GM19452 (cell line): ENCODE results near the gene ADARB2.

ENCODE experiments used
- ATAC-seq: cut with Tn5 transposase; IDR thresholded peaks from one replicate; pipeline ENCODE4 v1.9.1; 2021; ENCODE audit not compliant: unreplicated experiment

ADARB2 gene

GRCh38 chr10:1217237-1217587 is 520.1 kb downstream of the ADARB2 start:
- ATAC-seq: no peak

DNA sequence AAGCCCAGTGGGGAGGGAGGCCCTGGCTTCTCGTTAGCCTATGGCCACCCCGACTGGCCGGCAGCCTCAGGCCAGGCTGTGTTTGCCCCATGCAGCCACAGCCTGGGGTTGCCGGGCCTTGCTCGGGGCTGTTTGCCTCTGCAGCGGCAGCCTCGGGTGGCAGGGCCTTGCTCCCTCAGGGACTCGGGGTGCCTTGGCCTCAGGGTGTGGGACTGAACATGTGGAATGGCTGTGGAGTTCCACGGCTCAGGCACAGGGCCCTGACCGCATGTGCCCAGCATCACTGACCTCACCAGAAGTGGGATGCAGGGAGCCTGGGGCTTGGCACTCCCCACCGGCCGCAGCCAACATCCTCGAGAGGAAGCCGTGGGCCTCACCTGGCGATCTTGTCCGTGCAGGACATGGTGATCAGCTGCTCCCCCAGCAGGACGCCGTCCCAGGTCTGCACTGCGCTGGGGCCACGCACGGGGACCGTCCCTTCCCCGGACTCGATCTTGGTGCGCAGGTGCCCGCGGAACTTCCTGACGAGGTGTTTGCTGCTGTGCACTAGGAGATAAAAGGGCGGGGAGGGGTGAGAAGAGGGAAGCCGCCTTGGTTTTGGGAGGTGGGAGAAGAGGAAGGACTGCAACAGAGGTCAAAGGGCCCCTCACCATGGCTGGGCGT is 520.6 kb downstream of the ADARB2 start:
- ATAC-seq: no peak

GRCh38 chr10:1215862-1216573 is 521.3 kb downstream of the ADARB2 start:
- ATAC-seq: no peak

DNA sequence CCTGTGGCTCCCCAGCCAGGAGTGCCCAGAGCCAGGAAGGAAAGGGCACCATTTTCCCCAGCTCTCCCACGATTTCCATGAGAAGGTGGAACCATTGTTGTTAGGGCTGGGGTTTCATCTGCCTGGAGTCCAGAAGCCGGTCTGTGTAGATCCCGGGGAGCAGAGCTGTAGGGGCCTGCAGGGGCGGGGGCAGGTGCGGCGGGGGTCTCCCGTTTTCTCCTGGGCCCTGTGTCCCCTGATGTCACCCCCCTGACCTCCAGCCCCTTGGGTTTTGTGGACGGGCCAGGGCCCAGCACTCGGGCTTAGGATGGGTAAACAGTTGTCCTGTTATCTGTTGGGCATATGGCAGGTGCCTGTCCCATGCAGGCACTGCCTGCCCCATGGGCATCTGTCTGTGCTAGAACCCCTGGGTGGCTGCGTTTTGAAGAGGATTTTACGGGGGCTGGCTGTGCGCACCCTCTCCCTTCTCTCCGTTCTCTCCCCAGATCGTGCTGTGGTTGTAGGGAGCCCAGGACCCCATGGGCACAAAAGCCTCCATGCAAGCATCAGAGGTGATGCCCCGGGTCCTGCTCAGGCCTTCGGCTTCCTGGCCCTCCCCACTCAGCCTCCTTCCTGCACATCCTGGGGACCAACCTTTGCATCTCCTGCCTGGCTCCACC is 522.3 kb downstream of the ADARB2 start:
- no peak for ATAC-seq

DNA sequence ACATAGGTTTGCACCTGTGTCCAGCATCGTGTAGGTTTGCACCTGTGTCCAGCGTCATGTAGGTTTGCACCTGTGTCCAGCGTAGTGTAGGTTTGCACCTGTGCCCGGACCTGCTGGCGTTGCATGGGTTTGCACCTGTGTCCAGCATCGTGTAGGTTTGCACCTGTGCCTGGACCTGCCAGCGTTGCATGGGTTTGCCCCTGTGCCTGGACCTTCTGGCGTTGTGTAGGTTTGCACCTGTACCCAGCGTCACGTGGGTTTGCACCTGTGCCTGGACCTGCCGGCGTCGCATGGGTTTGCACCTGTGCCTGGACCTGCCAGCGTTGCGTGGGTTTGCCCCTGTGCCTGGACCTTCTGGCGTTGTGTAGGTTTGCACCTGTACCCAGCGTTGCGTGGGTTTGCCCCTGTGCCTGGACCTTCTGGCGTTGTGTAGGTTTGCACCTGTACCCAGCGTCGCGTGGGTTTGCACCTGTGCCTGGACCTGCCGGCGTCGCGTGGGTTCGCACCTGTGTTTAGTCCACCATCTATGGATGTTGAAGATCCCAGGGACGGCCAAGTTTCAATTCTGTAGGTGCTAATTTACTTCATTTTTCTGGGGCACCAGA is 523.2 kb downstream of the ADARB2 start:
- ATAC-seq: no peak

DNA sequence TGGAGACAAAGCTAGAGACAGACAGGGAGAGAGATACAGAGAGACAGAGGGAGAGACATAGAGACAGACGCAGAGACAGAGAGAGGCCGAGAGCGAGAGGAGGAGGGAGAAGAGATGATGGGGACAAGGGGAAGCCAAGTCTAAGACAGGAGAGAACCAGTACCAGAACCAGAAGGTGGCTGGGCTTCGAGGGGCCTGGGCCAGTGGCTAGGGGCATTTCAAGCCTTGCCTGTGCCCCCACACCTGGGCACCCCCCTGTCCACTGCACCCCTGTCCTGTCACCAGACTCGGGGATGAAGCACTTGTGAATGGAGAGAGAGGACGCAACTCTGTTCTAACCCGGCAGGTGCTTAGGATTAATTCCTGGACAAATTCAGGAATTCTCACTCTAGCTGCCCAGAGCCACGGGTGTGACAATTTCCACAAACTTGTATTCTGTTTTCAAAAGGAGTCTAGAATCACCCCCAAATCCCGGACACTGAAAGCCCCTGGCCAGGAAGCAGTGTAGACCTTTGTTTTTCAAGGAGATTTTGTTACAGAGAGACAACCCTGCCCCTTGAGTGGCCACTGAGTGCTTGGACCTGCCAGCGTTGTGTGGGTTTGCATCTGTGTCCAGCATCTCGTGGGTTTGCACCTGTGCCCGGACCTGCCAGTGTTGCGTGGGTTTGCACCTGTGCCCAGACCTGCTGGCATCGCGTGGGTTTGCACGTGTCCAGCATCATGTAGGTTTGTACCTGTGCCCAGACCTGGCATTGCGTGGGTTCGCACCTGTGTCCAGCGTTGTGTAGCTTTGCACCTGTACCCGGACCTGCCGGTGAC is 523.9 kb downstream of the ADARB2 start:
- no peak for ATAC-seq

DNA sequence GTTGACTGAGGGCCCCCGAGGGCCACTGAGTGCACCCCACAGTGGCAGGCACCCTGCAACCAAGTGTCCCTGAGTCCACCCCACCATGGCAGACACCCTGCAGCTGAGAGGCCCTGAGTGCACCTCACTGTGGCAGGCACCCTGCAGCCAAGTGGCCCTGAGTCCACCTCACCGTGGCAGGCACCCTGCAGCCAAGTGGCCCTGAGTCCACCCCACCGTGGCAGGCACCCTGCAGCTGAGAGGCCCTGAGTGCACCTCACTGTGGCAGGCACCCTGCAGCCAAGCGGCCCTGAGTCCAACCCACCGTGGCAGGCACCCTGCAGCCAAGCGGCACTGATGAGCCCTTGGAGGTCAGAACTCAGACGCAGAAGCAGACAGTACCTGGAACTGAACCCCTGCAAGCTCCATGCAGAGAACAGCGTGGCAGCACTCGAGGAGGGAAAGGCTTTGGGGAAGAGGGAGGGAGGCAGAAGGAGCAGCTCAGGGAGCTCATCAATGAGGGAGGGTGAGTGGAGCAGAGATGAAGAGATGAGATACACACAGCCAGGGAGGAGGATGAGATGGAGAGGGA is 524.7 kb downstream of the ADARB2 start:
- no peak for ATAC-seq

GRCh38 chr10:1211844-1212570 is 525.3 kb downstream of the ADARB2 start:
- no peak for ATAC-seq

DNA sequence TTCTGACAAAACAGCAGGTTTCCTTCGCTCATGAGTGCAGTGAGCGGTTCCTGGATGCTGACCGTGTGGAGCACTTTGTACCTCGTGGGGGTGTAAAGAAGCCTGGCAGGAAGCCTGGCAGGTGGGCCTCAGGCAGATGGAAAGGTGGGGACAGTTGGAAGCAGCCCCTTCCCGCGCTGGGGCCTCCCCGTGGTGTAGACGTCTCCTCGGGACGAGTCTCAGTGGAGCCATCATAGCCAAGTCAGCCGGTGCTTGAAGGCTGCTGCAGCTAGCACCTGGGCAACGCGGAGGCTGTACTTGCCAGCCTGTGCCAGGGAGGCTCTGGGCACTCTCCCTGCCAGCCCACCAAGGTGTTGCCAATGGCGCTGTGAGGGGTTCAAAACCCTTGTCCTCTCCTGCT is 526.7 kb downstream of the ADARB2 start:
- ATAC-seq: no peak

GRCh38 chr10:1209355-1209979 is 527.9 kb downstream of the ADARB2 start:
- ATAC-seq: no peak

DNA sequence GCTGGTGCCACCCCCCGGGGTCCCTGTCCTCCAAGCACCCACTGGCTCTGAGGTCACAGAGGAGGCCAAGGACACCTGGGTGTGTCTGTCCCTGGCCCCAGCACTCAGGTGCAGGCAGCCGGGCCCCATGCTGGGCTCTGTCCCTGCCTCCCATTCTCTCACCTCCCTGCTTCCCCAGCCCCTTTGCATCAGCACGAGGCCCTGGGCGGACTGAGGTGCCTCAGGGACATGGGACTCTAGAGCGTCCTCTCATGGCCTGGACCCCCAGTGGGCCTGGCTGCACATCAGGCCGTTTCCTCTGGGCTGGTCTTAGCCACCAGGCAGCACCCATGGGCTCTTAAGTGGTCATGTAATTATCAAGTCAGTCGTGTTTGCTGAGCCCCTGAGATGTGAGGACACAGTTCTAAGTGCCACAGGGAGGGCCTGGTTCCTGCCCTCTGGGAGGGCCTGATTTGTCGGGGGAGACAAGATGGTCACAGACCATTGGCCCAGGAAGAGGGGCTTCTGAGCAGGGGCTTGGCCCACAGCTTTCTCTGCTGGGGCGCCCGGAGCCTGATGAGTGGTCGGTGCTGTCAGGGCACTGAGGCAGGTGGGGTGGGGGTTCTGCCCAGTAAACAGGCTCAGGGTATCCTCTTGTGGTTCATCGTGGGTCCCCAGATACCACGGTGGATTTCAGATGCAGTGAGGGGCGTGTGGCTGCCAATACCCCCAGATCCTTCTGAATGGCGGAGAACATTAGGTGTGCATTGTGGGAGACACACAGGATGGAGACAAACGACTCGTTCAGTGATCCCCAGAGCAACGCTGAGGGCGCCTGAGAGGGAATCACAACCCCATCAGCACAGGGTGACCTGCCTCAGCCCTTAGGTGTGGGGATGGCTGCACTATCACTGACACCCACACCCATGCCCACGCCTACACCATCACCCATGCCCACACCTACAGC is 528.7 kb downstream of the ADARB2 start:
- ATAC-seq: no peak

DNA sequence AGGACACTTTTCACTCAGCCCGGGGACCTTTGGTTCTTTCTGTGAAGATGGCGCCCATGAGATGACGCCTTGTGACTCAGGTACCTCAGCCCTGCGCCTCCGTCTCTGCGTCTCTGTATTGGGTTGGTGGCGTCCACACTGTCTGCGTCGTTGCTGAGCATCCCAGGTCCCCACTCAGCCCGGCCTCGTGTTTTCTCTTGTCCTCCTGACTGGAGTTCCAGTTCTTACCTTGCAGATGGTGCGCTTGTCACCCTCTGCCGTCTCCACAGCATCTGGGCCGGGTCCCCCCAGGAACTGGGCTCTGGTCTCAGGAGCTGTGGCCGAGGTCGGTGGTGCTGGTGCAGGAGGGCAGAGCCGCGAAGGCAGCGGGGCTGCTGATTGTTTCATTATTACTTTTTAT is 530.7 kb downstream of the ADARB2 start:
- no peak for ATAC-seq

GRCh38 chr10:1206101-1206500 is 531.2 kb downstream of the ADARB2 start:
- ATAC-seq: no peak

- no peak for ATAC-seq
Measured at GRCh38 chr10:1205450-1206030, 531.8 kb downstream of the ADARB2 start.

DNA sequence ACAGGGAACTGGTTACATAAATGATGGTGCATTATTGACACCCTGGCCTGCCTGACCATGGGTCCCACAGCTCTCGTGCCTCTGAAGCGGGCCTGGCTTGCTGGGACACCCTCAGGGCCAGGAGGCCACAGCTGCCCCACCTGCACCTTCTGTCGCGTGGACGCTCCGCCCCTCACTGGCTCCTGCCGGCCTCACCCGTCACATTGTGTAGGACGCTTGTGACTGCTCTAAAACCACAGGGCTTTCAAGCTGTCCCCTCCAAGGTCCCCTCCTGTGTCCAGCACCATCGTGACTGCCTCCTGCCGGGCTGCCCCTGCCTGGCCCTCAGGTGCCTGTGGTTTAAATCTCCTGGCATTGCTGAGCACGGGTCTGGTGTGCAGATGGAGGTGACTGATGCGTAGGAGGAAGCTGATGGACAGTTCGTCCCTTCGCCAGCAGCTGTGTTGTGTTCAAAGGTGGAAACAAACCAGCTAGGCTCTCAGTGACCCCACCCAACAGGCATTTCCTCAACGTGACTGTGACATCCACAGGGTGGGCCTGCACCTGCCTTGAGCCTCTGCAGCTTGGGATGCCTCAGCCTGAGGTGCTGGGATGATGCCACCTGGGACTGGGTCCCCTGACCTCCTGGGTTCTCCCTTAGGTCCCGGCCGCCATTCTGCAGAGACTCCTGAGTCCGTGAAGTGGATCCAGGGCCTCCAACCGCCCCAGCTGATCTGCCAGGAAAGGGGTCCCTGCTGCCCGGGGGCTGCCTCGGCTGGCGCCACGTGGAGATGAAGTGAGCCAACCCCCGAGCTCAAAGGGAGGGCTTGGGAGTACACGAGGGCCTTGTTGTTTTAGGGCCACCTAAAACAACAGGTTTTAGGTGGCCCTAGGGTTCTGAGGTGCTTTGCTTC is 532.6 kb downstream of the ADARB2 start:
- no peak for ATAC-seq

- ATAC-seq: no peak
Measured at GRCh38 chr10:1203704-1204103, 533.6 kb downstream of the ADARB2 start.

GRCh38 chr10:1203216-1203615 is 534.1 kb downstream of the ADARB2 start:
- no peak for ATAC-seq
